T-helper 1 cell treated with Interleukin-12 subunit alpha and Interleukin-12 subunit beta and Interleukin-4 antibody, amounts not matched to agents 30 μg/mL and 1 μg/mL, for 36 hours (primary cell): ENCODE measurements around the gene FZR1.
"Not testable (repeated sequence)": the region's sequence is repeated elsewhere in the genome, so short reads cannot be mapped to it uniquely, and the experiment has no call there.

Experiments used
- H3K27ac Mint-ChIP-seq: one replicate; pipeline ENCODE4 v1.8.0; 2021; ENCODE audit warnings: mild to moderate bottlenecking, mixed read lengths
- H3K27me3 Mint-ChIP-seq: one replicate; pipeline ENCODE4 v1.8.0; 2021; ENCODE audit warnings: low read depth, mixed read lengths
- H3K36me3 Mint-ChIP-seq: one replicate; pipeline ENCODE4 v1.8.0; 2021; ENCODE audit warnings: low read depth, mixed read lengths
- H3K4me1 Mint-ChIP-seq: one replicate; pipeline ENCODE4 v1.8.0; 2021; ENCODE audit warnings: low read depth, mixed read lengths
- H3K4me3 Mint-ChIP-seq: one replicate; pipeline ENCODE4 v1.8.0; 2021; ENCODE audit warnings: mild to moderate bottlenecking, moderate library complexity, mixed read lengths
- H3K9me3 Mint-ChIP-seq: one replicate; pipeline ENCODE4 v1.8.0; 2021; ENCODE audit warnings: mixed read lengths

Gene FZR1

DNA sequence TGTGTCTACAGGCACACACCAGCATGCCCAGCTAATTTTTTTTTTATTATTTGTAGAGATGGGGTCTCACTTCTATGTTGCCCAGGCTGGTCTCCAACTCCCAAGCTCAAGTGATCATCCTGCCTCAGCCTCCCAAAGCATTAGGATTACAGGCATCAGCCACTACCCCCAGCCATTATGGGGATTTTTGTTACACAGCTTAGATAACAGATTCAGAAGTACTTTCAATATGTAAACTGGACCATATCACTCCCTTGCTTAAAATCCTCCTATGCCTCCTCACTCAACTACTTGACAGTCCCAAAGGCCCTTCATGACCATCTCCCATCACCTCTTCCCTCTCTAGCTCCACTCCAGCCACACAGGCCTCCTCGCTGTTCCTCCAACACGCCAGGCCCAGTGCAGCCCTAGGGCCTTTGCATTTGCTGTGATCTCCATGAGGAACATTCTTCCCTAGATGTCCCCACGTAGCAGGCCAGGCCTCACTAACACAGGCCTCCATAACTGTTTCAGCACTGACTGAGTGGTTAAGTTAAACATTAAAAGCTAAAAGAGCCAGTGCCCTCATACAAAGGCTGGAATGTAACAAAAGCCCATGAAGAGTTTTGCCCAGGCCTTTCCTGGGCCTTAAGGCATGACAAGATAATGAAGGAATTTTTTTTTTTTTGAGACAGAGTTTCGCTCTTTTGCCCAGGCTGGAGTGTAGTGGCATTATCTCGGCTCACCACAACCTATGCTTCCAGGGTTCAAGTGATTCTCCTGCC, 8.2 kb upstream of the FZR1 start:
- Mint-ChIP-seq H3K9me3 (no peaks in the 10 kb centered on the region), H3K36me3 (peaks cover 26% of the 10 kb centered on the region), H3K27me3 (no peaks in the 10 kb centered on the region), H3K4me1 (peaks cover 22% of the 10 kb centered on the region), H3K4me3 (no peak overlapping the region), H3K27ac (peak overlapping the region; percentile 53)

DNA sequence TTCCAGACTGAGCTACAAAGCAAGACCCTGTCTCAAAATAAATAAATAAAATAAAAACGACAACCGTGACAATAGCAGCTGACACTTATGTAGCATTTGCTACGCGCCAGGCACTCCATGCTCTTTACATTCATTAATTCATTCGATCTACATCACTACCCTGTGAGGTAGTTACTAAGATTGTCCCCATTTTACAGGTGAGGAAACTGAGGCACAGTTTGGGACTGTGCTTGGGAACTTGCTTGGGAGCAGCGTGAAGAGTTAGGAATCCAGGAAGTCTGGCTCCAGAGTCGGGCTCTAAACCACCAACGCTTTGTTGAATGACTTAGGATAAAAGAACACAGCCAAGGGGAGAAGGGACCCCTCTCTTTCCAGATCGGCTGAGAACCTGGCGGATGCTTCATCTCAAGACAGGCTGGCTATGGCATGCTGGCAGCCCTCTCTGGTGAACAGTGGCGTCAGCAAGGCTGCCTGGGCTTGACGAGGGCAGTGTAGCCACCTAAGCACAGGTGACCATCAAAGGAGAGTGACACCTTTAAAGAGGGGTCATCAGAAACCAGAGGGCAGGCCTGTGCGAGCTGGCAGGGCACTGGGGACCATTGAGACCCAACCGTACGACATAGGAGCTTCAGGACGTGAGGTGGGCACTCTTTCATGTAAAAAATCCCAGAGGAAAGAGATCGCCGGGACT, 6.2 kb upstream of the FZR1 start:
- Mint-ChIP-seq H3K27me3 (no peaks in the 10 kb centered on the region), H3K27ac (peak overlapping the region; percentile 96)

DNA sequence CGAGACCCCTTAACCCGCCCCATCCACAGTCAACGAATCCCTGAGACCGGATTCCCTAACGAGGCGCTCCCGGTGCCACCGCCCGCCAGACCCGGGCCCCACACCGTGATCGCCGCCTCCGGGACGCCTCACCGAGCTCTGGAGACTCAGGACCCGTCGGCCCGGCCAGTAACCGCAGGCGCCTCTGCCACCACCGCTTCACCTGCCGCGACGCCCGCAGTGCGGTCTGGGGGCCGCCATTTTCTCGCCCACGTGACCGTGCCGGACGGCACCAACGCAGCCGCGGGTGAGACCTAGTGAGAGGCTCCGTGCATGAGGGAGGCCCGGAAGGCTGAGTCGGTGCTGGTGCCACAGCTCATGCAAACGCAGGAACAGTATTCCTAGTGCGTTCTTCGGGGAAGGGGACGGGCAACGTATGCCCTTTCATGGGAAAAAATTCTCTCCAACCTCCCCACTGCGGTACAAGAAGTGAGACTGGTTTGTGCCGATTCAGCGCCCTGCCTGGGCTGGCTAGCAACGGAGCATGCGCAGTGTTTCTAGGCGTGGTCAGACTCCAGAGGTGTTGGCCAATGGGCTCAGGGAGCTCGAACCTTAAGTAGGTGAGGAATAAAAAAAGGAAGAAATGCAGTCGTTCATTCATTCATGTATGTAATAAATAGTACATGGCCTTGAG, 5.5 kb upstream of the FZR1 start, which contains the start of gene DOHH:
Gene DOHH, minus strand, starts transcription at position 246 of the 673 bp plus-strand sequence. CDS start 3,860 bp downstream, outside the sequence.
- Mint-ChIP-seq H3K4me1 (peaks cover 24% of the 10 kb centered on the region), H3K9me3 (no peaks in the 10 kb centered on the region), H3K4me3 (peak within 1 kb of the TSS; percentile 92), H3K27ac (peak within 1 kb of the TSS; percentile 96), H3K27me3 (no peaks in the 10 kb centered on the region), H3K36me3 (peaks cover 21% of the 10 kb centered on the region)

More for the DNA sequence above, 6.2 kb upstream of the FZR1 start:
- Mint-ChIP-seq H3K4me3 (peak overlapping the region; percentile 92), H3K9me3 (no peaks in the 10 kb centered on the region), H3K4me1 (peaks cover 22% of the 10 kb centered on the region), H3K36me3 (peaks cover 24% of the 10 kb centered on the region)

DNA sequence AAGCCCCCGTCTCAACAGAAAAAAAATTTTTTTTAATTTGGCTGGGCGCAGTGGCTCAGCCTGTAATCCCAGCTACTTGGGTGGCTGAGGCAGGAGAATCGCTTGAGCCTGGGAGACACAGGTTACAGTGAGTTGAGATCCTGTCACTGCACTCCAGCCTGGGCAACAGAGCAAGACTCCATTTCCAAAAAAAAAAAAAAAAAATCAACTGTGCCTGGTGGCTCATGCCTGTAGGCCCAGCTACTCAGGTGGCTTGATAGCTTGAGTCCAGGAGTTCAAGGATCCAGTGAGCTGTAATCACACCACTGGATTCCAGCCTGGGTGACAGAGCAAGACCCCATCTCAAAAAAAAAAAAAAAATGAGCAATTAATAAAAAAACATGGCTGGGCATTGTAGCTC, 4.3 kb upstream of the FZR1 start:
- no peaks in the 10 kb centered on the region for H3K27me3 Mint-ChIP-seq
- H3K4me1 Mint-ChIP-seq = peaks cover 28% of the 10 kb centered on the region
- H3K36me3 Mint-ChIP-seq = peaks cover 16% of the 10 kb centered on the region
- no peak overlapping the region for H3K4me3 Mint-ChIP-seq
- H3K9me3 Mint-ChIP-seq = no peaks in the 10 kb centered on the region
- no peak overlapping the region for H3K27ac Mint-ChIP-seq

DNA sequence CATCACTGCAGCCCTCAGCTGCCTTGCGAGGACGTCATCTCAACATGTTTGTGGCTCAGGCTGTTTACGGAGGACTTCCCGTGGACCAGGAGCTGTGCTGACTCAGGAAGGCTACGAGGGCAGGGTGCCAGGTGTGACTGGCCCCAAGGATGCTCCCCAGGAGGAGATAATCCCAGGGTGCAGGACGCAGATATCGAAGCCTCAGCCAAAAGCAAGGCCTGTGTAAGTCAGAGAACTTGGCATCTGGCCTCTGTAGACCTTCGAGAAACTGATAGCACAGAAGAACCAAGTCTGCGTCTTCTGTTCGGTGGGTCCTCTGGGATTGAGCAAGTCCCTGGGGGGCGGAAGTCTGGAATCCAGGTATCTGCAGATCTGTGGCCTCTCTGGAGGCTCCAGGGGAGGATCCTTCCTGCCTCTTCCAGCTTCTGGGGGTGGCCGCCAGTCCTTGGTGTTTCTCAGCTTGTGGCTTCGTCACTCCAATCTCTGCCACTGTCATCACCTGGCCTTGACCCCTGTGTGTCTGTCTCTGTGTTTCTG, 3.0 kb upstream of the FZR1 start:
- Mint-ChIP-seq H3K27me3 (no peaks in the 10 kb centered on the region), H3K4me3 (no peak overlapping the region), H3K9me3 (no peaks in the 10 kb centered on the region), H3K4me1 (peaks cover 33% of the 10 kb centered on the region), H3K27ac (no peak overlapping the region), H3K36me3 (peaks cover 12% of the 10 kb centered on the region)

DNA sequence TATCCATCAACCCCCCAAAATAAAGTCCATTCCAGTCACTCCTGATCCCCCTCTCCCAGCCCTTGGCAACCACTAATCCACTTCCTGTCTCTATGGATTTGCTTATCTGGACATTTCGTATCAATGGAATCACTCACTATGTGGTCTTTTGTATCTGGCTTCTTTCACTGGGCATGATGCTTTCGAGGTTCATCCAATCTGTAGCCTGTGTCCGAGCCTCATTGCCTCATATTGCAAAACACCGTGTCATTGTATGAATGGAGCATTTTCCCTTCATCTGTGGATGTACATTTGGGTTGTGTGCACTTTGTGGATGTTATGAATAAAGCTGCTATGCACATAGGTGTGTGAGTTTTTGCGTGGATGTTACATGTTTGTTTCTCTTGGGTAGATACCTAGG, 1.4 kb upstream of the FZR1 start:
- peak overlapping the region; percentile 50 for H3K27ac Mint-ChIP-seq
- peaks cover 14% of the 10 kb centered on the region for H3K36me3 Mint-ChIP-seq
- no peaks in the 10 kb centered on the region for H3K9me3 Mint-ChIP-seq
- peak overlapping the region; percentile 44 for H3K4me3 Mint-ChIP-seq
- no peaks in the 10 kb centered on the region for H3K27me3 Mint-ChIP-seq
- H3K4me1 Mint-ChIP-seq = peaks cover 39% of the 10 kb centered on the region

DNA sequence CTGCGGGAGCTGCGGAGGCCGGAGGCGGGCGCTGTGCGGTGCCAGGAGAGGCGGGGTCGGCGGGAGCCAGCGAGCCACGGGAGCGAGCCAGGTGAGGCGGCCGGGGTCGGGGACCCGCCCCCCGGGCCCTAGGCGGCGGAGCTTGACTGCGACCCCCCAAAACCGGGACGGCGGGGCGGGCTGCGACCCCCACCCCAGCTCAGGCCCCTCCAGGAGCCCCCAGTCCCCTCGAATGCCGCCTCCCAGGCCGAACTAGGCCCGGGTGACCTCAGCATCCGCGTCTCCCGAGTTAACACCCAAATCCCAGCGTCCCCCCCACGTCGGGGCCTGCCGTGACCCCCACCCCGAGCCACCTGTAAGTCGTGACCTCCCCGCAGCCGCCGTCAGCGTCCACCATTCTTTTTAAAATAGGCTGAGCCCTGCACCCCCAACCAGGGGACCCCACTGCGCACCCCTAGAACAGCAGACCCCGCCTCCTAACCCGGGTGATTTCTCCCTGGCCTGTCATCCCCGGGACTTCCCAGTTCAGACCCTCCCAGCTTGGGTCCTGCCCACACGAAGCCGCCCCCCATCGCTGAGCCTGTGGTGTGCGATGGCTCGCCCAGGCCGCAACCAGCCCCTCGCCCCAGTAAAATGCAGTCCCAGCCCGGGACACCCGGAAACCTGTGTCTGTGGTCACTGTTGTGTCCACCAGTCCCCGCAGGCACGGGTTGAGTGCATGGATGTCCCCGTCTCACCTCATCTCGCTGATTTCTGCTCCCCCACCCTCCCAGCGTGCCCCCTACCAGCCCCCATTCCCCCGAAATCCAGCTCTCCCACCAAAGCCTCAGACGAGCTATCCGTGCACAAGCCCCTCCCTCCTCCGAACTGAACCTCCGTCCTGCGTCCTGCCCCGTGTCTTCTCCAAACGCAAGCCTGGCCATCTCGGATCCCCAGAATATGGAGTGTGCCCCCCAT, 551 bp downstream of the FZR1 start:
- peak overlapping the region; percentile 94 for H3K4me3 Mint-ChIP-seq
- H3K27me3 Mint-ChIP-seq = no peaks in the 10 kb centered on the region
- H3K36me3 Mint-ChIP-seq = peaks cover 13% of the 10 kb centered on the region
- peaks cover 34% of the 10 kb centered on the region for H3K4me1 Mint-ChIP-seq
- peak overlapping the region; percentile 88 for H3K27ac Mint-ChIP-seq
- H3K9me3 Mint-ChIP-seq = no peaks in the 10 kb centered on the region

DNA sequence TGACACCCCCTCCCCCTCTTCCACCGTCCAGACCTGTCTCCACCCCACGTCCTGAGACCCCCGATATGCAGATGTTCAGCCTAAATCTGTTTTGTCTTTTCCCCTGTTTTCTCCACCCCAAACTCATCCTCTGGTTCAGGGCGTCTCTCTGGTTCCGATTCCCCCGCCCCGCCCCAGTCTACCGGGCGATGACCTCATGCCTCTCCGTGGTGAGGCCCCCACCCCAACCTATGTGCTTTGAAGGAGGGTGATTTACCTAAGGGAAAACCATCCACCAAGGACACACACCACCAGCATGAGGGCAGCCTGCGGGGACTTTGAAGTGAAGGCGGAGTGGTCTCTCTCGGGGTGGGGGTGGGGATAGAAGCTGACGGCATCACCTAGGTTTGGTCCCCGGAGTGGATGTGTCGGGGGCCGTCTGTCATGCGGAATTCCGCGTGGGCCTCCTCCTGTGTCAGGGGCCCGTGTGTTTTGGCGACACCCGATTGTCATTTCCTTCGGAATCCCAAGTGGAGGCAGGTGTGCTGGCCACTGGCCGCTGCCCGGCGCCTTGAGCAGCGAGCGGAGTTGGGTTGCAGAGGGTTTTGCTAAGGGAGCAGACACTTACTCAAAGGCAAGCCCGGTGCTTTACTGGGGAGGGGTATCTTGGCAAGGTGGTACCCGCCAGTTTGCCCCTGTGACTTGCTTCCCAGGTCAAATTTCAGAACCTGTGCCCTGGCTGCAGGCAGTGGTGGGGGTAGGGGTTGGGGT, 1.4 kb downstream of the FZR1 start:
- H3K4me1 Mint-ChIP-seq = peaks cover 34% of the 10 kb centered on the region
- peak overlapping the region; percentile 94 for H3K4me3 Mint-ChIP-seq
- peaks cover 13% of the 10 kb centered on the region for H3K36me3 Mint-ChIP-seq
- H3K9me3 Mint-ChIP-seq = no peaks in the 10 kb centered on the region
- H3K27me3 Mint-ChIP-seq = no peaks in the 10 kb centered on the region
- H3K27ac Mint-ChIP-seq = peak overlapping the region; percentile 88

DNA sequence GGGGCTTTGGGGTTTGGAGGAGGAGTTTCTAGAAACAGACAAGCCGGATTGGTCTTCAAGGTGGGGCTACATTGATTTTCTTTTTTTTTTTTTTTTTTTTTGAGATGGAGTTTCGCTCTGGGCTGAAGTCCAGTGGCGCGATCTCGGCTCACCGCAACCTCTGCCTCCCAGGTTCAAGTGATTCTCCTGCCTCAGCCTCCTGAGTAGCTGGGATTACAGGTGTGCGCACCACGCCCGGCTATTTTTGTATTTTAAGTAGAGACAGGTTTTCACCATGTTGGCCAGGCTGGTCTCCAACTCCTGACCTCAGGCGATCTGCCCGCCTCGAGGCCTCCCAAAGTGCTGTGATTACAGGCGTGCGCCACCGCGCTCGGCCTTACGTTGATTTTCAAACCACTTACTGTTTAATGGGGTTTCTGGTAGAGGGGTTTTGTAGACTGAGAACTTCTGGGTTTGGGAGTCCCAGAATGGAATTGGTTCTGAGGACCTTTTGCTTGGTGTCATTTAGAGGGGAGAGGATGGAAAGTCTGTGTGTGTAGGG, 2.1 kb downstream of the FZR1 start:
- H3K9me3 Mint-ChIP-seq, H3K27ac Mint-ChIP-seq, H3K27me3 Mint-ChIP-seq: not testable (repeated sequence)
- Mint-ChIP-seq H3K4me3 (peak overlapping the region; percentile 44), H3K4me1 (peaks cover 34% of the 10 kb centered on the region), H3K36me3 (peaks cover 13% of the 10 kb centered on the region)

DNA sequence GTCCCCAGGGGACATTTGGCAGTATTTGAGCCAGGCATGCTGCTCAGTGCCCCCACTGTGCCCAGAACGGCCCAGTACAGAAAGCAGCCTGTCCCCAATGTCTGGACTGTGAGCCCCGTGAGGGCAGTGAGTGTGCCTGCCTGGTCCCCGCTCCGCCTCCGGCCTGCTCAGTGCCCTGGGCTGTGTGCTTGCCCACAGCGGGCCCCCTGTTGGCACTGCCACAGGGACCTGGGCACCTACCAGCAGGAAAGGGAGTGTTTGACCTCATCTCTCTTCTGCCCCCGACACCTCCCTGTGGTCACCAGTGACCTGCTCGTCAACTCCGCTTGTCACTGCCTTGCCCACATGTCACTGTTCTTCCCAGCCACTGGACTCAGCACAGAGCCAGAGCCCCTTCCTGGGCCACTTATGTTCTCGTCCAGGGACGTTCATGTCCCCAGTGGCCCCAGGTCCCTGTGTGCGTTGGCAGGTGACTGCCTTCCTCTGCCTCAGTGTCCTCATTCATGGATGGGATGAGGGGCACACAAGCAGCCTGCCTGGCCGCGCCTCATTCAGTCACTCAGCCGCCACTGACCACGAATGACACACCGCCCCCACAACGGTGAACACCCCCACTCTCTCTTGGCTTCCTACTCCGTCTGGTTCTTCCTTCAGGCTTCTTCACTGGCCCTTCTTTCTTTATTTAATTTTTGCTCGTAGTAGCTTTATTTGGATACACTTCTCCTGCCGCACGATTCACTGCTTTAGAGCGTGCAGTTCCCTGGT, 2.8 kb downstream of the FZR1 start:
- H3K36me3 Mint-ChIP-seq = peaks cover 15% of the 10 kb centered on the region
- peak overlapping the region; percentile 58 for H3K27ac Mint-ChIP-seq
- peak overlapping the region; percentile 11 for H3K4me3 Mint-ChIP-seq
- no peaks in the 10 kb centered on the region for H3K27me3 Mint-ChIP-seq
- no peaks in the 10 kb centered on the region for H3K9me3 Mint-ChIP-seq
- peaks cover 31% of the 10 kb centered on the region for H3K4me1 Mint-ChIP-seq

DNA sequence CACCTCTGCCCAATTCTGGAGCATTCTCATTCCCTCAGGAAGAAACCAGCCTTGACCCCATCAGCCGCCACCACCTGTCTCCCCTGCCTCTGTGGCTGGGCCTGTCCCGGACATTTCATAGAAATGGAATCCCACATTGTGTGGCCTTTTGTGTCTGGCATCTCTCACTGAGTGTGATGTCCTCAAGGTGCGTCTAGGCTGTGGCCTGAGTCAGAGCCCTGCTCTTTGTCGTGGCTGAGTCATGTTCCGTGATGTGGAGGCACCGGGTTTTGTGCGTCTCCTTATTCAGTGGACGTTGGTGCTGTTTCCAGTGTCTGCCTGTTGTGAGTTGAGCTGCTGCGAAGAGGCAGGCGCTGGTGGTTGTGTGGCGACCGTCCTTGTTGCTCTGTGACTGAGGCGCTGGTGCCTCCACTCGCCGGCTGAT, 3.5 kb downstream of the FZR1 start:
- Mint-ChIP-seq H3K27me3 (no peaks in the 10 kb centered on the region), H3K4me3 (peak overlapping the region; percentile 30), H3K9me3 (no peaks in the 10 kb centered on the region), H3K4me1 (peaks cover 30% of the 10 kb centered on the region), H3K27ac (peak overlapping the region; percentile 58), H3K36me3 (peaks cover 15% of the 10 kb centered on the region)

DNA sequence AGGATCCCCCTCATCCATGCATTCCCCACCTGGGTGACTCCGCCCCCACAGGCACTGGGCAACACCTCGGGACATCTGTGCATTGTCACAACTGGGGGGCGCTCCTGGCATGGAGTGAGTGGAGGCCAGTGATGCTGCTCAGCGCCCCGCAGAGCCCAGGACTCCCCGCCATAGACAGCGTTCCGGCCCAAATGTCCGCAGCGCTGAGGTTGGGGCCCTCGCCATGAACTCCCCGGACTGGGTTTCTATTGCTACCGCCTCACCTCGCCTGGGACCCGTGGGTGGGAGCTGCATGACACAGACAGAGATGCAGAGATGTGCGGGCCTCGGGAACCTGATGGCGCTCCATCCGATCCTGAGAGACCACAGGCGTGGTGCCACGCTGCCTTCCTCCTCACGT, 4.6 kb downstream of the FZR1 start:
- H3K4me3 Mint-ChIP-seq = no peak overlapping the region
- H3K9me3 Mint-ChIP-seq = no peaks in the 10 kb centered on the region
- peaks cover 24% of the 10 kb centered on the region for H3K4me1 Mint-ChIP-seq
- H3K27me3 Mint-ChIP-seq = no peaks in the 10 kb centered on the region
- H3K27ac Mint-ChIP-seq = no peak overlapping the region
- H3K36me3 Mint-ChIP-seq = peaks cover 15% of the 10 kb centered on the region
